ENCODE measurements around the gene PUS1. TPM values are rescaled to one million over a fixed set of nuclear protein-coding genes. Genes with fewer than 3 reads are reported as not detected.

The PUS1 gene
- total and polyA plus RNA-seq, 4 donors = 6.8 to 35.6 (median 29.8) TPM

- DNase-seq = no peak
- H3K36me3 ChIP-seq (ENCODE audit: control insufficient read depth in 4 of 4, insufficient read depth in 4 of 4, low read length in 4 of 4) = peaks cover 5 to 73% (median 18%) of the 10 kb centered on the region in 4 donors
- TF ChIP-seq, protein P1, sequence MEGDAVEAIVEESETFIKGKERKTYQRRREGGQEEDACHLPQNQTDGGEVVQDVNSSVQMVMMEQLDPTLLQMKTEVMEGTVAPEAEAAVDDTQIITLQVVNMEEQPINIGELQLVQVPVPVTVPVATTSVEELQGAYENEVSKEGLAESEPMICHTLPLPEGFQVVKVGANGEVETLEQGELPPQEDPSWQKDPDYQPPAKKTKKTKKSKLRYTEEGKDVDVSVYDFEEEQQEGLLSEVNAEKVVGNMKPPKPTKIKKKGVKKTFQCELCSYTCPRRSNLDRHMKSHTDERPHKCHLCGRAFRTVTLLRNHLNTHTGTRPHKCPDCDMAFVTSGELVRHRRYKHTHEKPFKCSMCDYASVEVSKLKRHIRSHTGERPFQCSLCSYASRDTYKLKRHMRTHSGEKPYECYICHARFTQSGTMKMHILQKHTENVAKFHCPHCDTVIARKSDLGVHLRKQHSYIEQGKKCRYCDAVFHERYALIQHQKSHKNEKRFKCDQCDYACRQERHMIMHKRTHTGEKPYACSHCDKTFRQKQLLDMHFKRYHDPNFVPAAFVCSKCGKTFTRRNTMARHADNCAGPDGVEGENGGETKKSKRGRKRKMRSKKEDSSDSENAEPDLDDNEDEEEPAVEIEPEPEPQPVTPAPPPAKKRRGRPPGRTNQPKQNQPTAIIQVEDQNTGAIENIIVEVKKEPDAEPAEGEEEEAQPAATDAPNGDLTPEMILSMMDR (IDR thresholded peaks at IDR 0.05; ENCODE audit: control extremely low read depth, extremely low read depth) = no peak
- no peaks in the 10 kb centered on the region for H3K27me3 ChIP-seq (ENCODE audit: control insufficient read depth in 3 of 3, insufficient read depth in 3 of 3, low read length in 2 of 3)
- 94 to 97% methylated on average over 16 to 19 of the region's 19 CpGs for WGBS, 2 donors
- no peaks in the 10 kb centered on the region for H3K4me1 ChIP-seq (ENCODE audit: control insufficient read depth in 5 of 5, insufficient read depth in 5 of 5, low read length in 5 of 5)
- no peaks in the 10 kb centered on the region for H3K9me3 ChIP-seq (ENCODE audit: control insufficient read depth in 4 of 4, insufficient read depth in 3 of 4, low read length in 3 of 4)
- no peak for ATAC-seq (ENCODE audit: insufficient read depth, low FRiP score)
- no peak overlapping the region for H3K4me3 ChIP-seq
- H3K9ac ChIP-seq (ENCODE audit: insufficient read depth in 1 of 2, low read length in 2 of 2) = no peak overlapping the region
- no peak overlapping the region for H3K27ac ChIP-seq (ENCODE audit: low read depth in 1 of 2, low read length in 1 of 2)
Measured at GRCh38 chr12:131919051-131919347, 10.1 kb upstream of the PUS1 start.

GRCh38 chr12:131919366-131920156 is 9.5 kb upstream of the PUS1 start:
- peaks cover 0 to 71% (median 16%) of the 10 kb centered on the region in 4 donors for H3K36me3 ChIP-seq (ENCODE audit: control insufficient read depth in 4 of 4, insufficient read depth in 4 of 4, low read length in 4 of 4)

DNA sequence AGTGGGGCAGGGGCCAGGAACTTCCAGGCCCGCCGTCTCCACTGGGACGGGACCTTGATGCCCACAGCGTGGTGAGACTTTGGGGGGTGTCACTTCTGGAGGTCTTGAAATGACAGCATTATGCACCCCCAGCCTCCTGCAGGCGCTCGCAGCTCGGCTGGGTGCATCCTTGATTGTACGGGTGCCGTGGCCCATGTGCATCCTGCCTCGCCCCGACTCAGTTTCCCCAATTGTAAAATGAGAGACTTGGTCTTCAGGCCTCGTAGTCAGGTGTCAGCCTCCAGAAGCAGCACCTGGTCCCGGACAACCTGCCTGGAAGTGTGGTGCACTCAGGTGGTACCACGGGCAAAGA is 8.9 kb upstream of the PUS1 start:
- Histone ChIP-seq H3K9me3 (ENCODE audit: control insufficient read depth in 4 of 4, insufficient read depth in 3 of 4, low read length in 3 of 4) (no peaks in the 10 kb centered on the region), H3K36me3 (ENCODE audit: control insufficient read depth in 4 of 4, insufficient read depth in 4 of 4, low read length in 4 of 4) (peaks cover 0 to 65% (median 14%) of the 10 kb centered on the region in 4 donors), H3K27me3 (ENCODE audit: control insufficient read depth in 3 of 3, insufficient read depth in 3 of 3, low read length in 2 of 3) (no peaks in the 10 kb centered on the region), H3K27ac (ENCODE audit: low read depth in 1 of 2, low read length in 1 of 2) (no peak overlapping the region), H3K9ac (ENCODE audit: insufficient read depth in 1 of 2, low read length in 2 of 2) (no peak overlapping the region), H3K4me1 (ENCODE audit: control insufficient read depth in 5 of 5, insufficient read depth in 5 of 5, low read length in 5 of 5) (no peaks in the 10 kb centered on the region), H3K4me3 (no peak overlapping the region)
- no peak for ATAC-seq (ENCODE audit: insufficient read depth, low FRiP score)
- WGBS, 2 donors = 95 to 96% methylated on average over 14 of the region's 14 CpGs
- TF ChIP-seq, protein P1 (IDR thresholded peaks at IDR 0.05; ENCODE audit: control extremely low read depth, extremely low read depth) = no peak
- no peak for DNase-seq

More at GRCh38 chr12:131919366-131920156, 9.5 kb upstream of the PUS1 start:
- Histone ChIP-seq H3K9me3 (ENCODE audit: control insufficient read depth in 4 of 4, insufficient read depth in 3 of 4, low read length in 3 of 4) (no peaks in the 10 kb centered on the region), H3K27ac (ENCODE audit: low read depth in 1 of 2, low read length in 1 of 2) (no peak overlapping the region), H3K9ac (ENCODE audit: insufficient read depth in 1 of 2, low read length in 2 of 2) (no peak overlapping the region), H3K27me3 (ENCODE audit: control insufficient read depth in 3 of 3, insufficient read depth in 3 of 3, low read length in 2 of 3) (no peaks in the 10 kb centered on the region), H3K4me3 (no peak overlapping the region), H3K4me1 (ENCODE audit: control insufficient read depth in 5 of 5, insufficient read depth in 5 of 5, low read length in 5 of 5) (no peaks in the 10 kb centered on the region)
- TF ChIP-seq, protein P1 (IDR thresholded peaks at IDR 0.05; ENCODE audit: control extremely low read depth, extremely low read depth) = no peak
- 95 to 96% methylated on average over 36 to 37 of the region's 37 CpGs for WGBS, 2 donors
- no peak for ATAC-seq (ENCODE audit: insufficient read depth, low FRiP score)
- no peak for DNase-seq
